Tibial nerve (tissue), 4 donors: ENCODE data around the gene TBX5. TPM values are rescaled to one million over a fixed set of nuclear protein-coding genes. Genes with fewer than 3 reads are reported as not detected.

ENCODE experiments used
- DNase-seq, 2 donors: peaks; one replicate each; pipeline ENCODE4 v3.0.0-alpha.2; 2019; ENCODE audit warnings: low spot score in 2 of 2
- H3K27ac ChIP-seq, 4 donors: fragments of 200-600 bp; sonication (generic) in 3 of 4; one replicate each; pipeline ENCODE4 v1.5.1; 2017 to 2019; ENCODE audit warnings: mild to moderate bottlenecking in 1 of 4
- H3K27me3 ChIP-seq, 2 donors: fragments of 200-600 bp; sonication (generic) in 1 of 2; one replicate each; pipeline versions ENCODE4 v1.5.1 to v1.6.0; 2017 to 2019
- H3K36me3 ChIP-seq, 3 donors: fragments of 200-600 bp; sonication (generic); one replicate each; pipeline ENCODE4 v1.5.1; 2018 to 2019
- H3K4me1 ChIP-seq, 4 donors: fragments of 200-600 bp; sonication (generic) in 3 of 4; one replicate each; pipeline ENCODE4 v1.5.1; 2017 to 2019
- H3K4me3 ChIP-seq, 4 donors: fragments of 200-600 bp; sonication (generic) in 3 of 4; one replicate each; pipeline ENCODE4 v1.5.1; 2017 to 2019; ENCODE audit warnings: mild to moderate bottlenecking in 1 of 4, moderate library complexity in 1 of 4
- H3K9me3 ChIP-seq, 4 donors: fragments of 200-600 bp; sonication (generic) in 3 of 4; one replicate each; pipeline ENCODE4 v1.5.1; 2017 to 2019
- EP300 ChIP-seq, 2 donors: sonication (generic); formaldehyde crosslinking; IDR thresholded peaks; one replicate each; pipeline ENCODE4 v1.6.1; 2017; ENCODE audit warnings: antibody characterized with exemption in 2 of 2, mild to moderate bottlenecking in 1 of 2
- POLR2A ChIP-seq, 2 donors: fragments of 450-650 bp; IDR thresholded peaks; one replicate each; pipeline ENCODE4 v1.6.1; 2017; ENCODE audit warnings: antibody characterized with exemption in 2 of 2, mild to moderate bottlenecking in 2 of 2, moderate library complexity in 2 of 2
- WGBS, 2 donors: methylation state at CpG; one replicate each; pipeline ENCODE4 v1.1.5; 2018; 5-methylcytosine and 5-hydroxymethylcytosine counted together
- total RNA-seq, 4 donors: library from RNA; depleted of rRNA; stranded (reverse); fragments of >200 nt; gene quantifications; one replicate each; pipeline ENCODE4 v1.1.0, GENCODE V29; 2016
- TF ChIP-seq, protein P1 (sequence below), 5 experiments: fragments of 200-600 bp in 3 of 5; fragments of 450-650 bp in 2 of 5; sonication (generic) in 3 of 5; IDR thresholded peaks; one replicate each; pipeline ENCODE4 v1.5.1; 2016 to 2019; ENCODE audit warnings: antibody characterized with exemption in 5 of 5, mild to moderate bottlenecking in 3 of 5, moderate library complexity in 2 of 5

Gene TBX5
- total RNA-seq, 4 donors from 2014 or later, result not detected

DNA sequence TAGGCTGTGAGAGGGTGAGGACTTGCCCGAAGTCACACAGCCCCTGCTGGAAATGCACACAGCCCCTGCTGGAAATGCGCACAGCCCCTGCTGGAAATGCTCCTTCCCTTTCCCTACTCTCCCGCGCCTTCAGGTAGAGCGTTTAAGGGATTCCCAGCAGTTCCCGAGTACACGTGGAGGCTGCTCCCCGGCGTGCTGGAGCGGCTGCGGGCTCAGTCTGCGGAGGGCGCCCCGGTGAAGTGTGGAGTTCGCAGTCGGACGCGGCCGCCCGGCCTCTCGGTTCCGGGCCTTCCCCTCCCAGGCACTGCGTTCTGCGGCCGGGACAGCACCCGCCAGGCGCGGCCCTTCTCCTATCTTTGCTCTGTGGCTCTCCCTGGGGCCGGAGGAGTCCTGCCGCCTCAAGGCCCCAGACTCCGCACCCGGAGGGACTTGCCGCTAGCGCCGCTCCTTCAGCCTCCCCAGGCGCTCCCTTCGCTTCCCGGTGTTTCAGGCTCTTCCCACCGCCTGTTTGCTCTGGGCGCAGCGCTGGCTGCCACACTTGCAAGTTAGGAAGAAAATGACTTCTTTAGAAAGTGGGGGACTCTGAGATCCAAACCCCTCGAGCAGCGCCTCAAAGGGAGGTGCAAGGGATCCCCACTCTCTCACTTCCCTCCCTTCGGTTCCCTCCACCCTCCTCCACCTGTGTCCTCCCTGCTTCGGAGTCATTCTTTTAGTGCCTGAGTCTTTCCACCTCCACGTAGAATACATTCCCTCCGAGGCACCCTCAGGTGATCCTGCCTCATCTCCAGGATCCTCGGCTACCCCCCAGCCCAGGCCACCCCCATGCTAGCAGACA is 8.3 kb upstream of the TBX5 start:
- peaks cover 0 to 85% of the 10 kb centered on the region in 2 donors for H3K27me3 ChIP-seq
- H3K27ac ChIP-seq, result no peak overlapping the region
- no peak overlapping the region for H3K4me3 ChIP-seq
- H3K4me1 ChIP-seq, result peaks cover 0 to 8% (median 0%) of the 10 kb centered on the region in 4 donors
- no peaks in the 10 kb centered on the region for H3K9me3 ChIP-seq
- DNase-seq, result no peak
- WGBS, 2 donors, result 1 to 5% methylated on average over 46 to 48 of the region's 48 CpGs
- TF ChIP-seq POLR2A (IDR thresholded peaks at IDR 0.05) (no peak), EP300 (IDR thresholded peaks at IDR 0.05) (no peak)
- TF ChIP-seq, protein P1, sequence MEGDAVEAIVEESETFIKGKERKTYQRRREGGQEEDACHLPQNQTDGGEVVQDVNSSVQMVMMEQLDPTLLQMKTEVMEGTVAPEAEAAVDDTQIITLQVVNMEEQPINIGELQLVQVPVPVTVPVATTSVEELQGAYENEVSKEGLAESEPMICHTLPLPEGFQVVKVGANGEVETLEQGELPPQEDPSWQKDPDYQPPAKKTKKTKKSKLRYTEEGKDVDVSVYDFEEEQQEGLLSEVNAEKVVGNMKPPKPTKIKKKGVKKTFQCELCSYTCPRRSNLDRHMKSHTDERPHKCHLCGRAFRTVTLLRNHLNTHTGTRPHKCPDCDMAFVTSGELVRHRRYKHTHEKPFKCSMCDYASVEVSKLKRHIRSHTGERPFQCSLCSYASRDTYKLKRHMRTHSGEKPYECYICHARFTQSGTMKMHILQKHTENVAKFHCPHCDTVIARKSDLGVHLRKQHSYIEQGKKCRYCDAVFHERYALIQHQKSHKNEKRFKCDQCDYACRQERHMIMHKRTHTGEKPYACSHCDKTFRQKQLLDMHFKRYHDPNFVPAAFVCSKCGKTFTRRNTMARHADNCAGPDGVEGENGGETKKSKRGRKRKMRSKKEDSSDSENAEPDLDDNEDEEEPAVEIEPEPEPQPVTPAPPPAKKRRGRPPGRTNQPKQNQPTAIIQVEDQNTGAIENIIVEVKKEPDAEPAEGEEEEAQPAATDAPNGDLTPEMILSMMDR (IDR thresholded peaks at IDR 0.05), result no peak
- no peaks in the 10 kb centered on the region for H3K36me3 ChIP-seq

DNA sequence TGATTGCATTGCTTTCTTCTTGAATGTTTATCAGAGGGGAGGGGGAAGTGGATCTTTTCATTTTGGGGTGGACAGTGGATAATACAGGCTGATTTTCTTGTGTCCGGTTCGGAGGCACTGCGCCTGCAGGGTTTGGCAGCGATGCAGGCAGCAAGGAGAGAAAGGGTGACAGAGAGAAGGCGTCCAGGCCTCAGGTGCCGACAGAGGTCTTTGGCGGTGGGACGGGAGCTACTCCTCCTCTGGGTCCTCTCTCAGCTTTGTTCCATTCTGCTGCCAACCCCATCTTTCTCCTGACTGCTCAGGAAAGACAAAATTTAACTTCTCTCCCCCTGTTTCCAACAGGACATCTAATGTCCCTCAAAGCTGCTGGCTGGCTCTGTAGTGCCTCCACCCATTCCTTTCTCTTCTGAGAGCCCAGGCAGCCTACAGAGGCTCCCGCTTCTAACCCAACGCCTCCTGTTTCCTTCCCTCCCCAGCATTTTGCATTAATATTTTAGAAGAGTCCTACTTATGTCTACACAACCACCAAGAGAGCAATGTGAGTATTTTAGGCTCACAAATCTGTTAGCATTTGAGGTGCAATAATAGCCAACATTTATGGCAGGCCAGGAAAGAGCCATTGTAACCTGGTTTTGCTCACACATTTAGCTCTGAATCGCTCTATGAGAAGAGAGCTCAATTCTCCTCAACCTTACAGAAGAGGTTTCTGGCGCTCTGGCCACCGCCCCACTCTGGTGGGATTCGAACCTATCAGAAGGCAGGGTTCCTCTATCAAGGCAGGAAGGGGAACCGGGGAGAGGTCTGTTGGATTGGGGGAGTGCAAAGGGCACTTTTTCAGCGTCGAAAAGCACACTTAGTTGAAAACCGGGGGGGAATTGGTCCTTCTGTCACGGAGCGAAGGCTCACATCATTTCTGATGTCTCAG is 7.1 kb upstream of the TBX5 start:
- DNase-seq, result no peak
- WGBS, 2 donors, result 3 to 10% methylated on average over 20 of the region's 20 CpGs
- Histone ChIP-seq H3K27ac (no peak overlapping the region), H3K4me1 (peaks cover 0 to 20% (median 0%) of the 10 kb centered on the region in 4 donors), H3K36me3 (no peaks in the 10 kb centered on the region), H3K4me3 (no peak overlapping the region), H3K9me3 (no peaks in the 10 kb centered on the region), H3K27me3 (peaks cover 0 to 97% of the 10 kb centered on the region in 2 donors)
- no peak for TF ChIP-seq POLR2A (IDR thresholded peaks at IDR 0.05)
- TF ChIP-seq EP300 (IDR thresholded peaks at IDR 0.05), result no peak
- TF ChIP-seq, protein P1 (IDR thresholded peaks at IDR 0.05), result no peak

DNA sequence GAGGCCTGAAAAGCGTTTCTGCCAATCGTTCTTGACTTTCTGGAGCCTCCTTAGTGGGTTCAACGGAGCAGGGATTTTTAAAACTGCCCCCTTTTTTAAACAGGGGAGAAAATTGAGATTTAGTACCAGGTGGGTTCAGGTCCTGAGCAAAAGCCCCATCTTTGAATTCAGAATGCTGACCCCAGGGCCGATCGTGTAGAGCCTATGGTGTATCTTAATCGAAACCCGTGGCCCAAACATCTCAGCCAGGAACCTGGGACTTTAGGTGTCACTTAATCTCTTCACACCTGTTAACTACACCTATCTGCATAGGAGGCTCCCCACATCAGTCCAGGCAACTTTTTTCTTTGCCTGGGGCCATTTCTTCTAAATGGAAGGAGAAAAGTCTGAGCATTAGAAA is 6.4 kb upstream of the TBX5 start:
- no peaks in the 10 kb centered on the region for H3K9me3 ChIP-seq
- H3K27ac ChIP-seq, result no peak overlapping the region
- TF ChIP-seq EP300 (IDR thresholded peaks at IDR 0.05) (no peak), POLR2A (IDR thresholded peaks at IDR 0.05) (no peak)
- TF ChIP-seq, protein P1 (IDR thresholded peaks at IDR 0.05), result no peak
- H3K27me3 ChIP-seq, result peaks cover 0 to 100% of the 10 kb centered on the region in 2 donors
- no peaks in the 10 kb centered on the region for H3K36me3 ChIP-seq
- H3K4me1 ChIP-seq, result peaks cover 0 to 25% (median 0%) of the 10 kb centered on the region in 4 donors
- WGBS, 2 donors, result 9 to 20% methylated on average over 7 of the region's 7 CpGs
- no peak for DNase-seq
- H3K4me3 ChIP-seq, result no peak overlapping the region

DNA sequence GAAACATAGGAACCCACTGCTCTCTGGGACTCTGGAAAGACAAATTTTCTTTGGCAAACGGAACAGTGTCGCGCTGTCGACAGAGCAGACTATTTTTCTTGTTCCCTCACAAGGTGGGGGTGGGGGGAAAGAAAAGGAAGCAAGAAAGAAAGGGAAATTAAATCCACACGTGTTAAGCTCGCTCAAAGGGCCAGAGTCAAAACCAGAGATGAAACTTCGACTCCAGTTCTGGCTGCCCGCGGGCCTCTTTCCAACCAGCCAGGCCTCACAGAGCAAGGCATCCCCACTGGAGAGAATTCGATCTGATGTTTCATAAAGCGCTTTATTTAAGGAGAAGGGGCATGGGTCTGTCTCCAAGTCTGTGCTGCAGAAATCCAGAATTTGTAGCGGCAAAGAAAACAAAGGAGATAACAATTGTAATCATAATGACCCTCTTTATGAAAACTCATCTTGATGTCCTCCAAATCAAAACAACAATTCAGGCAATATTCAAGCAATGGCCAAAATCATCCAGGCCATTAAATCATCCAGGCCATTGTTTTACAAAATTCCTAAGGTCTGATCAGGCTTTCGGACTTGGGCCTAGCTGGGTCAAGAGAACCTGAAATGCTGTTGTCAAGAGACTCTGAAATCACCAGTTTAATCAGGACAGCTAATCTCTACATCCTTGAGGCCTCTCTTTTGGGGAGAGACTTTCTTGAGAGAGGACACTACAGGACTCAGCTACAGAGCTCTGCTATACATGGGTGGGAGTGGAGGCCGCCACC is 5.3 kb upstream of the TBX5 start:
- no peak overlapping the region for H3K4me3 ChIP-seq
- TF ChIP-seq POLR2A (IDR thresholded peaks at IDR 0.05), result no peak
- TF ChIP-seq EP300 (IDR thresholded peaks at IDR 0.05), result no peak
- TF ChIP-seq, protein P1 (IDR thresholded peaks at IDR 0.05), result no peak
- peaks cover 0 to 27% (median 0%) of the 10 kb centered on the region in 4 donors for H3K4me1 ChIP-seq
- DNase-seq, result no peak
- no peaks in the 10 kb centered on the region for H3K36me3 ChIP-seq
- WGBS, 2 donors, result 35 to 56% methylated on average over 14 of the region's 14 CpGs
- peaks cover 0 to 100% of the 10 kb centered on the region in 2 donors for H3K27me3 ChIP-seq
- H3K27ac ChIP-seq, result no peak overlapping the region
- H3K9me3 ChIP-seq, result no peaks in the 10 kb centered on the region
